NK-92 treated with Interleukin-12 subunit alpha and Interleukin-12 subunit beta, amount 100 ng/mL, for 24 hours (cell line): ENCODE results near the gene SH2B3.
"Not testable (repeated sequence)": the region's sequence is repeated elsewhere in the genome, so short reads cannot be mapped to it uniquely, and the experiment has no call there.

Source experiments
- DNase-seq: peaks from one replicate; lab custom pipeline; 2025; lab: John Stamatoyannopoulos, UW

The SH2B3 gene

DNA sequence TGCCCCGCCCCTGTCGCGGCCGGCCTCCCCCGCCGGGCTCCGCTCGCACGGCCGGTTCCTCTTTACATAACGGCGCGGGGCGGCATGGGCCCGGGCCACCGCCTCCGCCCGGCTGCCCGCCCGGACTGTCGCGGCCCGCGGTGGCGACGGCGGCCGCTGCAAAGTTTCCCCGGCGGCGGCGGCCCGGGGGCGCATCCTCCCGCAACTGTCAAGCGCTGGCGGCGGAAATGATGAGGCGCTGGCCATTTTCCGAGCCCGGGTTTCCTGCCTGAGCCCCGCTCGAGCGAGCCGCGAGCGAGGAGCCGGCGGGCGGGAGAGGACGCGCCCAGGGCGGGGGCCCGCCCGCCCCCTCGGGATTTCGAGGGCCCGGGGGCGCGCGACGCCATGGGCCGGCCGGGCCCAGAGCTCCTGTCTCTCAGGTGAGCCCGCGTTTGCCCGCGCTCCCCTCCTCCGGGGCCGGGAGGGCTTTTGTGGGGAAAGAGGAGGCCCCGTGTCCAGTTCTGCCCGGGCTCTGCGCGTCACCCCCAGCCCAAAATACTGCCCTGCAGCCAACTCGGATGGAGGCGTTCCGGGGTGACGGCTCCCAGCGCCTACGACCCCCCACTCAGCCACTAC lies at the start of gene SH2B3:
SH2B3 (plus strand) TSS at position 65 of the 615 bp plus-strand sequence. CDS start 12,223 bp downstream, outside the sequence.
- no peak for DNase-seq

DNA sequence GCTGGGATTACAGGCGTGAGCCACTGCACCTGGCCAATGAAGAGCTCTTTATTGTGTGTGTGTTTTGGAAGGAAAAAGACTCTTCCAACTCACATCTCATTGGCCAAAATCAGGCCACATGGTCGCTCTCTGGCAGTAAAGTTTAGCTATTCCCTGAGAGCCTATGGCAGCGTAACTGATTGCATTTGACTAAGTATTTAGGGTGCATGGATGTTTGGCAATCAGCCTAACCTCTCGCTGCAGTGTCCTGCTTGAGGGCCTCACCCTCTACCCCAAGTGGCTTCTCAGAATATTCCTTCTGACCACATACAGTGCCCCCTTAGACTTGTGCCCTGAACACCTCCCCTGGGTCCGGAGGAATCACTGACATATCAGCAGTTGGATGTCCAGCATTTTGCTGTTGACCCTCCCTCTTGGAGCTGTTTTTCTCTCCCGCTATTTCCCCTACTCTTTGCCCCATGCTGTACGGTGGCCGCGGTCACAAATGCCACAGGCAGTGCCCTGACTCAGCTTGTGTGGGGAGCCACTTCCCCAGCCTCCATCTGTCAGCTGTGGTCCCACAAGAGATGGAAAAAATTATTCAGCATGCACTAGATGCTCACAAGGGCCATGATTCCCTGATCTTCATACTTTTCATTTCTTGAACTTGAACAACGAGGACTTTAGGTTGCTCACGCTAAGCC lies 46.4 kb upstream of the SH2B3 start:
- no peak for DNase-seq

- DNase-seq, result no peak
Measured at GRCh38 chr12:111359914-111360276, 45.8 kb upstream of the SH2B3 start.

DNA sequence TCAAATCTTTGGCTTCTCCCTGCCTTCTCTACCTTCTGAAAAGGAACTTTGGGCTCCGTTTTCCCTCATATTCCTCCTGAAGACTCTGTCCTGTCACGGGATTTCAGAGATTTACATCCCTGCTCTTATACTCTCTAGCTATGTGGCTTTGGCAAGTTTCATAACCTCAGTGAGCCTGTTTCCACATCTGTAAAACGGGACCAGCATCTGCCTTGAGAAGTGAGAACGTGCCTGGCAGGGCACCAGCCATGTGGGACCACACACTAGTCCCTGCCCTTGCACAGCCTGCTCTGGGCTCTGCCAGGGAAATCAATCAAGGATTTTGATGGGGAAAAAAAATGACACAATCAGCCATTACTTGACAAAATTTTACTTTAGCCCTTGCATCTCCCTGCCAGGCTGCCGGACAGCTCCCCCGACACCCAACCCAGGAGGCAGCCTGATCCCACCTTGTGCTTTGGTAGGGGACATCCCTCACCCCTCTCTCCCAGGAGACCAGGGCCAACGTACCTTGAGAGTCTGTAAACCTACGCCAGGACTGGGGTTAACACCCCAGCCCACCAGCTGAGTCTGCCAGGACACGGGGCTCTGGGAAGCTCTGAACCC lies 45.3 kb upstream of the SH2B3 start:
- no peak for DNase-seq

GRCh38 chr12:111361073-111361716 lies 44.5 kb upstream of the SH2B3 start:
- no peak for DNase-seq

- no peak for DNase-seq
Measured at GRCh38 chr12:111361717-111362576, 43.8 kb upstream of the SH2B3 start.

- DNase-seq, result no peak
Measured at GRCh38 chr12:111362687-111363475, 42.8 kb upstream of the SH2B3 start.

GRCh38 chr12:111363578-111363977 lies 42.1 kb upstream of the SH2B3 start:
- no peak for DNase-seq

DNA sequence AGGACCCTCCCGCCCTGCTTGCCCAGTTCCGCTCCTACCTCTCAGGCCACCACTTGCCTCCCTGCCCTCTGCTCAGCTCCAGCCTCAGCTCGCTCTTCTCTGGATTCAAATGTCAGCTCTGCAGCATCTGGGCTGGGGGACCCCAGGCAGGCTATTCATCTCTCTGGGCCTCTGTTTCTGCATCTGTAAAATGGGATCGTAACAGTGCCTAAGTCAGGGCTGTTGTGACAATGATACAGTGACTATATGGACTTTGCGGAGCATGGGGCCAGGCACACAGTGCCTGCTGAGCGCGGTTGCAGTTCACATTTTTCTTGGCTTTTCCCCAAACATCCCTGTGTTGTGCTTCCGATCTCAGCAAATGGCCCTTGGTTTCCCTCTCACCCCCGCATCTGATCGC lies 39.6 kb upstream of the SH2B3 start:
- DNase-seq, result no peak

- DNase-seq, result no peak
Measured at GRCh38 chr12:111366583-111366982, 39.1 kb upstream of the SH2B3 start.

DNA sequence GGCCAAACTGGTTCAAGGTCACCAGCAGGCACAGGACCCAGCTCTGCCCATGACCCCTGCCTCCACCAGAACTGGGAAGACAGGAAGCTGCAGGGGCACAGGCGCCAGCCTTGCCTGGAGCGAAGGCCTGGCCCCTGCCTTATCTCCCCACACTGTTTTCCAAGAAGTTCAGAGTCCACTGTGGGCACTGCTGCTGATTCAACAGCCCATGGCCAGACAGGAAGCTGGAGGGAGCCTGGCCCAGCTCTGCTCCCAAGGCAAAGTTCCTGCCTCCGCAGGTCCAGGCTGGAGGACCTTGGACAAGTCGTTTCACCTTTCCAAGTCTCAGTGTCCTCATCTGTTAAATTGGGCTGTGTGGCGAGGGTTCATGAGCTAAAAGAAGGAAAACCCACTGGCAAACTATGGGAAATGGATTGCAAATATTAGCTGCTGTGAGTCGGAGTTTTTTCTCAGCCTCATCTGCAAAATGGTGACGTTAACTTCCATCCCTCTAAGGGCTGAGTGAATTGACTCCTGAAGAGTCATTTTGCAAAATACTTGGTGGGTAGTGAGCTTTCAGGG lies 38.0 kb upstream of the SH2B3 start:
- no peak for DNase-seq

- no peak for DNase-seq
Measured at GRCh38 chr12:111368291-111368787, 37.4 kb upstream of the SH2B3 start.

DNA sequence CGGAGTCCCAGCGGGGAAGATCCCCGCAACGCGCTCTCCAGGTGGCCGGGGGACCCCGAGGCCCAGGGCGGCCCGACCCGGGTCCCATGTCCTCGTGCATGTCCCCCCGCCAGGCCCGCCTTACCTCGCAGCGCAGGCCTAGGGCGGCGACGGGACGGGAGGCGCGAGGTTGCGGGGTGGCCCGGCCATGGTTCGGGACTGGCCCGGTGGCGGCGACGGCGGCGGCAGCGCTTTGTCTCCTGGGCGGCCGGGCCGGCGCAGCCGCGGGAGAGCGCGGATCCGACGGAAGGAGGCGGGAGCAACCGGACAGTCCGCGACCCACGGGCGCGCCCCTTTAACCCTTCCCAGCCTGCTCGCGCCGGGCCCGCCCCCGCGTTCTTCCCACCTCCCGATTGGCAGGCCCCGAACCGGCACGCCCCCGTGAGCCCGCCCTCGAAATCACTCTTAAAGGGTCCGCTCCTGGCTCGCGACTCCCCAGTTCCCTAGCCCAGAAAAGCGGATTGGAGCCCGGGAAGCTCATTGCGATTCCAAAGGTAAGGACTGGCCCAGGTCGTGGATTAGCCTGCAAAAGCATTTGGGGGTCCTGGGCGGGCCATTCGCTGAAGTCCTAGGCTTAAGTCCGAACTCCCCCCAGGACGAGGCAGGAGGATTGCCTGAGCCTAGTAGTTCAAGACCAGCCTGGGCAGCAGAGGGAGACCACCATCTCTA lies 36.8 kb upstream of the SH2B3 start, which contains the start of gene PHETA1:
PHETA1 (minus strand) TSS at position 308 of the 708 bp plus-strand sequence. CDS start 5,668 bp downstream, outside the sequence.
- no peak for DNase-seq

GRCh38 chr12:111369496-111370220 lies 36.1 kb upstream of the SH2B3 start:
- DNase-seq, result no peak

- not testable (repeated sequence) for DNase-seq
Measured at GRCh38 chr12:111373231-111373630, 32.5 kb upstream of the SH2B3 start.

DNA sequence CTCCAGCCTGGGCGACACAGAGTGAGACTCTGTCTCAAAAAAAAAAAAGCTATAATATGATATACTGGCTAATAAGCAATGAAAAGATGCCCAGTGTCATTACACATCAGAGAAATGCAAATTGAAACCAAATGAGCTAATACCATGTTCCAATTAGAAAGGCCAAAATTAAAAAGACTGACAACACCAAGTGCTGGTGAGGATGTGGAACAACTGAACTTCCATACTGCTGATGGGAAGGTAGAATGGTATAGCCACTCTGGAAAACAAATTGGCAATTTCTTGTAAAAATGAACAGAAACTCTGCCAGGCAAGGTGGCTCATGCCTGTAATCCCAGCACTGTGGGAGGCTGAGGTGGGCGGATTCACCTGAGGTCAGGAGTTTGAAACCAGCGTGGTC lies 28.3 kb upstream of the SH2B3 start:
- DNase-seq, result no peak

- DNase-seq, result no peak
Measured at GRCh38 chr12:111379942-111380554, 25.7 kb upstream of the SH2B3 start.

DNA sequence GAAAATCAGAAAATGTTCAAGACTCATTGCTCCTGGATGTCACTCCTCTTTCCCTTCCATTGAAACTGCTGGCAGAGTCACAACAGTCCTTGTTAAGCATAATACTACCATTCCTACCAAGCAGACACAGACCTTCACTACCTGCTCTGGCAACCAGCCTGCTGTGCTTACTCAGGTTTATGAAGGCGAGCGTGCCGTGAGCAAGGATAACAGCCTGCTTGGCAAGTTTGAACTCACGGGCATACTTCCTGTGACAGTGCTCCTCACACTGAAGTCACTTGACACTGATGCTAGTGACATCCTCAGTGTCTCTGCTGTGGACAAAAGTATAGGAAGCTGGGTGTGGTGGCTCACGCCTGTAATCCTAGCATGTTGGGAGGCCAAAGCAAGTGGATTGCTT lies 21.1 kb upstream of the SH2B3 start:
- DNase-seq, result no peak

DNA sequence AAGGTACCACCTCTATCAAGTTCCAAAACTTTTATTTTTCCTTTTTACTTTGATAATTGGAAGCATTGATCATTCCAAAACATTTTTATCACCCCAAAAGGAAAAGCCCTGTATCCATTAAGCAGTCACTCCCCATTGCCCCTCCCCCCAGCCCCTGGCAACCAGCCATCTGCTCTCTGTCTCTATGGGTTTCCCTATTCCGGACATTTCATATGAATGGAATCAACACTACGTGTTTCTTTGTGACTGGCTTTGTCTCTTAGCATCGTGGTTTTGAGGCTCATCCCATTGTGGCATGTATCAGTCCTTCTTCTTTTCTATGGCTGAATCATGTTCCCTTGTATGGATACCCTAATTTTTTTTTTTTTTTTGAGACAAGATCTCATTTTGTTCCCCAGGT lies 18.8 kb upstream of the SH2B3 start:
- DNase-seq, result no peak
